Spleen (tissue), 11 donors: ENCODE results near the gene GRIK4. TPM values are rescaled to one million over a fixed set of nuclear protein-coding genes. Genes with fewer than 3 reads are reported as not detected.
A peak's percentile ranks its signal among the peaks of the same experiment; 100 is the strongest.

Experiments used
- DNase-seq: peaks from one replicate; pipeline ENCODE4 v3.0.0-alpha.2; 2020
- H3K27ac ChIP-seq, 8 donors: fragments of 200-600 bp; sonication (generic) in 7 of 8; 1 replicate in 4 of 8; 2 replicates in 4 of 8; pipeline versions ENCODE4 v1.5.0 to v1.8.0; 2016 to 2021; ENCODE audit warnings: inconsistent platforms in 4 of 8, mild to moderate bottlenecking in 4 of 8, moderate library complexity in 1 of 8
- H3K27me3 ChIP-seq, 7 donors: fragments of 200-600 bp; sonication (generic) in 6 of 7; replicated peaks in 1 of 7; 1 replicate in 4 of 7; 2 replicates in 3 of 7; pipeline versions ENCODE4 v1.5.0 to v1.8.0; 2016 to 2021; ENCODE audit warnings: inconsistent platforms in 3 of 7, mild to moderate bottlenecking in 1 of 7
- H3K36me3 ChIP-seq, 6 donors: fragments of 200-600 bp; sonication (generic) in 5 of 6; 1 replicate in 4 of 6; 2 replicates in 2 of 6; pipeline versions ENCODE4 v1.5.0 to v1.8.0; 2016 to 2021; ENCODE audit warnings: inconsistent platforms in 2 of 6
- H3K4me1 ChIP-seq, 6 donors: fragments of 200-600 bp; sonication (generic) in 5 of 6; 1 replicate in 3 of 6; 2 replicates in 3 of 6; pipeline versions ENCODE4 v1.5.0 to v1.8.0; 2016 to 2021; ENCODE audit warnings: inconsistent platforms in 3 of 6
- H3K4me3 ChIP-seq, 8 donors: fragments of 200-600 bp; sonication (generic) in 7 of 8; 1 replicate in 4 of 8; 2 replicates in 4 of 8; pipeline versions ENCODE4 v1.5.0 to v1.8.0; 2016 to 2021; ENCODE audit warnings: inconsistent platforms in 4 of 8, mild to moderate bottlenecking in 4 of 8, moderate library complexity in 2 of 8
- H3K9me3 ChIP-seq, 8 donors: fragments of 200-600 bp; sonication (generic) in 7 of 8; 1 replicate in 4 of 8; 2 replicates in 4 of 8; pipeline versions ENCODE4 v1.5.0 to v1.8.0; 2016 to 2021; ENCODE audit warnings: inconsistent platforms in 4 of 8
- POLR2A ChIP-seq, 3 donors: fragments of 450-650 bp; IDR thresholded peaks; one replicate each; pipeline ENCODE4 v1.5.1; 2017; ENCODE audit warnings: antibody characterized with exemption in 3 of 3, mild to moderate bottlenecking in 1 of 3
- POLR2AphosphoS5 ChIP-seq, 3 donors: sonication (generic); formaldehyde crosslinking; IDR thresholded peaks; one replicate each; pipeline ENCODE4 v1.5.1; 2017; ENCODE audit warnings: antibody characterized with exemption in 3 of 3
- WGBS, 5 donors: extraction: QIAGEN DNeasy Blood & Tissue Kit in 3 of 5; methylation state at CpG; one replicate each; pipeline versions ENCODE4 v1.1.5 to v1.1.7; 2013 to 2018; 5-methylcytosine and 5-hydroxymethylcytosine counted together
- intact Hi-C: fragments of 100-400 bp; cut with DNase I; formaldehyde crosslinking; loops from one replicate; pipeline ENCODE4 v1.15.0; 2023; ENCODE audit warnings: low total_unique reads
- polyA plus RNA-seq, 3 donors: library from polyadenylated mRNA; stranded (reverse); fragments of 200-250 nt; gene quantifications; one replicate each; pipeline ENCODE4 v1.2.1, GENCODE V29; 2013
- total RNA-seq, 7 donors: library from RNA; depleted of rRNA in 3 of 7; stranded (reverse); fragments of >200 nt in 3 of 7; fragmentation: NEBNext Ultra II Directional in 4 of 7; extraction: Animal tissue kit (Norgen Biotek cat#: 25700) in 4 of 7; gene quantifications; one replicate each; pipeline versions ENCODE4 v1.1.0 to v1.2.1, GENCODE V29; 2016 to 2021
- TF ChIP-seq, protein P1 (sequence below), 11 experiments: fragments of 200-600 bp in 7 of 11; fragments of 450-650 bp in 4 of 11; sonication (generic) in 4 of 11; IDR thresholded peaks in 8 of 11; conservative IDR thresholded peaks in 3 of 11; 1 replicate in 7 of 11; 2 replicates in 4 of 11; pipeline versions ENCODE4 v1.4.0 to v1.8.0; 2016 to 2021; ENCODE audit warnings: antibody characterized with exemption in 11 of 11, inconsistent platforms in 4 of 11, mild to moderate bottlenecking in 1 of 11
- donor health status: healthy with polysubstance abuse.
- donor health status: DM: no; HTN: no; CAD: no; lungs with moderate emphysema.
- donor health status: DM: no; HTN: no; CAD: no.
- donor health status: Bipolar disorder and iron deficiency.
- donor health status: healthy.
- donor health status: DM: no; HTN: no; CAD: no.
- donor health status: DM: yes; HTN: yes; CAD: no.

The GRIK4 gene
- total and polyA plus RNA-seq, 10 donors = 0.04 to 2.4 (median 0.59) TPM

DNA sequence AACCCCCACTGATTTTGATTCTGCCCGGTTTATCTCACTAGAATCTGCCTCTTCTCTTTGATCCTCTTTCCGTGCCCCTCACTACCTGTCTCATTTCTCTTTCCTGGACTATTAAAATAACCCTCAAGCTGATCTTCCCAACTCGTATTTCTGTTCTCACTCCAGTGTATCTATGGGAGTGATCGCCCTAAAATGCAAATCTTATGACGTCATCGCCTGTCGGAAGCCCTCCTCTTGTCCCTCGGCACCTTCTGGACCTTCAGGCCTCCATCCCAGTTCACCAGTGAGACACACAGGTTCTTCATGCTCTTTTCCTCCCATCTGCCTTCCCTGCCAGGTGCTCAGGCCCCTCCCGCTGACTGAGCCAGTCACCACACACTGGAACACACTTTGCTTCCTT is 277.8 kb downstream of the GRIK4 start:
- Histone ChIP-seq H3K36me3 (no peaks in the 10 kb centered on the region), H3K4me1 (no peaks in the 10 kb centered on the region), H3K27me3 (peaks cover 0 to 86% (median 0%) of the 10 kb centered on the region in 7 donors), H3K27ac (no peak overlapping the region), H3K4me3 (no peak overlapping the region), H3K9me3 (no peaks in the 10 kb centered on the region)
- intact Hi-C loops = no loop called here
- WGBS, 5 donors = 77 to 84% (median 81%) methylated on average over 9 of the region's 9 CpGs
- TF ChIP-seq POLR2A (IDR thresholded peaks at IDR 0.05) (no peak), POLR2AphosphoS5 (IDR thresholded peaks at IDR 0.05) (no peak)
- TF ChIP-seq, protein P1, sequence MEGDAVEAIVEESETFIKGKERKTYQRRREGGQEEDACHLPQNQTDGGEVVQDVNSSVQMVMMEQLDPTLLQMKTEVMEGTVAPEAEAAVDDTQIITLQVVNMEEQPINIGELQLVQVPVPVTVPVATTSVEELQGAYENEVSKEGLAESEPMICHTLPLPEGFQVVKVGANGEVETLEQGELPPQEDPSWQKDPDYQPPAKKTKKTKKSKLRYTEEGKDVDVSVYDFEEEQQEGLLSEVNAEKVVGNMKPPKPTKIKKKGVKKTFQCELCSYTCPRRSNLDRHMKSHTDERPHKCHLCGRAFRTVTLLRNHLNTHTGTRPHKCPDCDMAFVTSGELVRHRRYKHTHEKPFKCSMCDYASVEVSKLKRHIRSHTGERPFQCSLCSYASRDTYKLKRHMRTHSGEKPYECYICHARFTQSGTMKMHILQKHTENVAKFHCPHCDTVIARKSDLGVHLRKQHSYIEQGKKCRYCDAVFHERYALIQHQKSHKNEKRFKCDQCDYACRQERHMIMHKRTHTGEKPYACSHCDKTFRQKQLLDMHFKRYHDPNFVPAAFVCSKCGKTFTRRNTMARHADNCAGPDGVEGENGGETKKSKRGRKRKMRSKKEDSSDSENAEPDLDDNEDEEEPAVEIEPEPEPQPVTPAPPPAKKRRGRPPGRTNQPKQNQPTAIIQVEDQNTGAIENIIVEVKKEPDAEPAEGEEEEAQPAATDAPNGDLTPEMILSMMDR (IDR thresholded peaks at IDR 0.05 in 8 of 11, conservative IDR thresholded peaks at IDR 0.05 in 3 of 11) = no peak
- peak; percentile 34 for DNase-seq

DNA sequence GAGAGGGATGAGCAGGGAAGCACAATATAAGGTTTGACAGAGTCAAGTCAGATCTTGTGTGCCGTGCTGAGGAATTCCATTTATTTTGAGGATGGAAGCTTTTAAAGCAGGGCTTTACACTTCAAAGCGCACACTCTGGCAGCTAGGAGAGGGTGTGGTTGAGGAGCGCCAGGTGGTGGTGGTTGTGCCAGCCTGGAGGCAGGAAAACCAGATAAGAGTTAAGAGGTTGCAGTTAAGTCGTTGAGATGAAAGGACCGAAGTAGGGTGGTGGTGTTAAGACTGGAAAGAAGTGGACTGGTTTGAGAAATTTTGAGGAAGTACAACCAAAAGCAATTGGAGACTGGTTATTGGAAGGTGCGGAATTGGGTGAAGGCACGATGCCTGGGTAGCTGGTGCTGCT is 280.8 kb downstream of the GRIK4 start:
- Histone ChIP-seq H3K36me3 (no peaks in the 10 kb centered on the region), H3K4me3 (no peak overlapping the region), H3K9me3 (no peaks in the 10 kb centered on the region), H3K4me1 (no peaks in the 10 kb centered on the region), H3K27ac (no peak overlapping the region), H3K27me3 (peaks cover 0 to 79% (median 0%) of the 10 kb centered on the region in 7 donors)
- no peak for DNase-seq
- intact Hi-C loops = no loop called here
- 76 to 85% (median 81%) methylated on average over 7 of the region's 7 CpGs for WGBS, 5 donors
- TF ChIP-seq POLR2A (IDR thresholded peaks at IDR 0.05) = no peak
- no peak for TF ChIP-seq POLR2AphosphoS5 (IDR thresholded peaks at IDR 0.05)
- TF ChIP-seq, protein P1 (IDR thresholded peaks at IDR 0.05 in 8 of 11, conservative IDR thresholded peaks at IDR 0.05 in 3 of 11) = no peak

DNA sequence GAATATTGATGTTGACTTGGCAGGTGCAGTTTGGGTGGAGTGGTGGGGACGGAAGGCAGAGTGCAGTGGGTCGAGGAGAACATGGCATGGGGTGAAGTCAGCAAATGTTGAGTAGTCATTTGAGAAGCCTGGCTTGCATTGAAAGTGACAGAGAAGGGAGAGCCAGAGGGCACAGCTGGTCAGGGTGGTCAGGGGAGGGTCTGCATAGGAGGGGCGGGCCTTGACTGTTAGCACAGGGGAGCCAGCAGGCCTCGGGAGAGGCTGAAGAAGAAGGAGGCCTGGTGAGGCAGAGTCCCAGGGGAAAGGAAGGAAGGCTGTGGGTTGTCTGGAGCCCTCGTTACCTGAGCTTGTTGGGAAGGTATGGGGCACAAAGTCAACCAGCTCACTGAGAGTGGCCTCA is 281.6 kb downstream of the GRIK4 start:
- Histone ChIP-seq H3K27ac (no peak overlapping the region), H3K4me1 (no peaks in the 10 kb centered on the region), H3K9me3 (no peaks in the 10 kb centered on the region), H3K36me3 (no peaks in the 10 kb centered on the region), H3K4me3 (no peak overlapping the region), H3K27me3 (peaks cover 0 to 75% (median 0%) of the 10 kb centered on the region in 7 donors)
- intact Hi-C loops = no loop called here
- 77 to 83% (median 81%) methylated on average over 5 of the region's 5 CpGs for WGBS, 5 donors
- TF ChIP-seq, protein P1 (IDR thresholded peaks at IDR 0.05 in 8 of 11, conservative IDR thresholded peaks at IDR 0.05 in 3 of 11) = no peak
- TF ChIP-seq POLR2AphosphoS5 (IDR thresholded peaks at IDR 0.05) = no peak
- TF ChIP-seq POLR2A (IDR thresholded peaks at IDR 0.05) = no peak
- peak; percentile 62 for DNase-seq

DNA sequence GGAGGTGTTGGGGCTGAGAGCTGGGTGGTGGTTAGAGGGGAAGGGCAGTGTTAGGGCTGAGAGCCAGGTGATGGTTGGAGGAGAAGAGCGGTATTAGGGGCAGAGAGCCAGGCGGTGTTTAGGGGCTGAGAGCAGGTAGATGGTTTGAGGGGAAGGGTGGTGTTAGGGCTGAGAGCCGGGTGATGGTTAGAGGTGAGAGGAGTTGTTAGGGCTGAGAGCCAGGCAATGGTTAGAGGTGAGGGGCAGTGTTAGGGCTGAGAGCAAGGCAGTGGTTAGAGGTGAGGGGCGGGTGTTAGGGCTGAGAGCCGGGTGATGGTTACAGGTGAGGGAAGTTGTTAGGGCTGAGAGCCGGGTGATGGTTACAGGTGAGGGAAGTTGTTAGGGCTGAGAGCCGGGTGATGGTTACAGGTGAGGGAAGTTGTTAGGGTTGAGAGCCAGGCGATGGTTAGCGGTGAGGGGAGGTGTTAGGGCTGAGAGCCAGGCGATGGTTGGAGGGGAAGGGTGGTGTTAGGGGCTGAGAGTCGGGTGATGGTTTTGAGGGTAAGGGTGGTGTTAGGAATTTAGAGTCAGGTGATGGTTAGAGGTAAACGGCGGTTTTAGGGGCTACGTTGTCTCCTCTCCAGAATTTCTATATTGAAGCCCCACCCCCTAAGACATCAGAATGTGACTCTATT is 282.4 kb downstream of the GRIK4 start:
- intact Hi-C loops = no loop called here
- Histone ChIP-seq H3K4me3 (no peak overlapping the region), H3K27me3 (peaks cover 0 to 73% (median 0%) of the 10 kb centered on the region in 7 donors), H3K9me3 (no peaks in the 10 kb centered on the region), H3K4me1 (no peaks in the 10 kb centered on the region), H3K36me3 (no peaks in the 10 kb centered on the region), H3K27ac (no peak overlapping the region)
- WGBS, 5 donors = 55 to 62% (median 61%) methylated on average over 14 of the region's 14 CpGs
- TF ChIP-seq, protein P1 (IDR thresholded peaks at IDR 0.05 in 8 of 11, conservative IDR thresholded peaks at IDR 0.05 in 3 of 11) = no peak
- TF ChIP-seq POLR2AphosphoS5 (IDR thresholded peaks at IDR 0.05) = no peak
- no peak for TF ChIP-seq POLR2A (IDR thresholded peaks at IDR 0.05)
- no peak for DNase-seq
